ENCODE data around the gene BHMT.

BHMT gene

DNA sequence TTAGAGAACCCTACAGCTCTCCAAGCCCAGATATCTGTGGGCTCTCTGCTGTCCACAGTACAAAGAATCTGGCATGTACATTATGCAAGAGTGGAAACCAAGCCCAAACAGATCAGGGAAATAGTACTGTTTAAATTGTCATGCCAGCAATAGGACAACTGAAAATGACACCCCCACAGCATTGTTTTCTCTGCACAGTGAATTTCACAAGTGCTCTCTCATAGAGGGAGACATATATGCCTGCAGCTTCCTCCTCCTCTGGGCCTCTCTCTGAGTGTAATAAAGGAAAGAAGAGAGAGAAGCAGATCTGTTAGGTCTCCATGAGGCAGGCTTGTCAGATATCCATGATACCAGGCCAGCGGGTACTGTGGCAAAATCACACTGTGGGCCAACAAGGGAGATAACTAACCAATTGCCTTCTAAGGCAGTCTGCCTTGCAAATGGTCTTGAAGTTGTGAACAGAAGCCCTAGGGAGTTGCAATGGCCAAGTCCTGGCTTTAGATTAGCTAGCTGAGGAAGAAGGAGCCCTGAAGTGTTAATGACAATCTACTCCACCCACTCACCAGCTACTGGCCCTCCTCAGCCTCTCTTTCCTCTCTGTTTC is 69.9 kb downstream of the BHMT start:
- DNase-seq: no peak

Data from activated CD4-positive, alpha-beta T cell treated with anti-CD3 and anti-CD28 coated beads, Interleukin-2, amount 50 U/mL, for 4 hours (primary cell).